BLaER1 (cell line): ENCODE measurements around the gene ULK4.
"Not testable (repeated sequence)": the region's sequence is repeated elsewhere in the genome, so short reads cannot be mapped to it uniquely, and the experiment has no call there.

ENCODE experiments used
- H3K27ac ChIP-seq: shearing (Covaris generic); formaldehyde crosslinking; 2 replicates; pipeline ENCODE4 v1.8.1; 2022
- H3K27me3 ChIP-seq: shearing (Covaris generic); formaldehyde crosslinking; 2 replicates; pipeline ENCODE4 v1.8.1; 2022
- H3K36me3 ChIP-seq: shearing (Covaris generic); formaldehyde crosslinking; 2 replicates; pipeline ENCODE4 v1.8.1; 2022
- H3K4me1 ChIP-seq: shearing (Covaris generic); formaldehyde crosslinking; 2 replicates; pipeline ENCODE4 v1.8.1; 2022
- H3K4me2 ChIP-seq: shearing (Covaris generic); formaldehyde crosslinking; 2 replicates; pipeline ENCODE4 v1.8.1; 2022
- H3K4me3 ChIP-seq: shearing (Covaris generic); formaldehyde crosslinking; 2 replicates; pipeline ENCODE4 v1.8.1; 2022
- H3K9ac ChIP-seq: shearing (Covaris generic); formaldehyde crosslinking; 2 replicates; pipeline ENCODE4 v1.8.1; 2022
- H3K9me3 ChIP-seq: shearing (Covaris generic); formaldehyde crosslinking; 2 replicates; pipeline ENCODE4 v1.8.1; 2022
- H4K20me1 ChIP-seq: shearing (Covaris generic); formaldehyde crosslinking; 2 replicates; pipeline ENCODE4 v1.8.1; 2022
- Cebpa-rat ChIP-seq: shearing (Covaris generic); IDR thresholded peaks from 2 replicates; pipeline ENCODE4 v1.8.1; 2022

Gene ULK4

DNA sequence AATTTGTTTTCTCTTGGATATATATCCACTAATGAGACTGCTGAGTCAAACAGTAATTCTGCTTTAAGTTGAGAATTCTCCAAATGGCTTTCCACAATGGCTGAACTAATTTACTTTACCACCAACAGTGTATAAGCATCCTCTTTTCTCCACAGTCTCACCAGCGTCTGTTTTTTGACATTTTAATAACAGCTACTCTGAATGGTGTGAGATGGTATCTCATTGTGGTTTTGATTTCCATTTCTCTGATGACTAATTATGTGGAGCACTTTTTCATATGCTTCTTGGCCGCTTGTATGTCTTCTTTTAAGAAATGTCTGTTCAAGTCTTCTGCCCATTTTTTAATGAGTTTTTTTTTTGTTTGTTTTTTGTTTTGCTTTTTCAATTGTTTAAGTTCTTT, 556.4 kb downstream of the ULK4 start:
- H3K4me1 ChIP-seq = no peaks in the 10 kb centered on the region
- H3K4me3 ChIP-seq = no peak overlapping the region
- no peak for TF ChIP-seq Cebpa-rat
- H3K27ac ChIP-seq = no peak overlapping the region
- H3K4me2 ChIP-seq = no peak overlapping the region
- H3K9ac ChIP-seq = no peak overlapping the region
- no peaks in the 10 kb centered on the region for H3K27me3 ChIP-seq
- no peaks in the 10 kb centered on the region for H4K20me1 ChIP-seq
- no peaks in the 10 kb centered on the region for H3K36me3 ChIP-seq
- peaks cover 5% of the 10 kb centered on the region; the same call in 1 of the 2 replicates for H3K9me3 ChIP-seq

DNA sequence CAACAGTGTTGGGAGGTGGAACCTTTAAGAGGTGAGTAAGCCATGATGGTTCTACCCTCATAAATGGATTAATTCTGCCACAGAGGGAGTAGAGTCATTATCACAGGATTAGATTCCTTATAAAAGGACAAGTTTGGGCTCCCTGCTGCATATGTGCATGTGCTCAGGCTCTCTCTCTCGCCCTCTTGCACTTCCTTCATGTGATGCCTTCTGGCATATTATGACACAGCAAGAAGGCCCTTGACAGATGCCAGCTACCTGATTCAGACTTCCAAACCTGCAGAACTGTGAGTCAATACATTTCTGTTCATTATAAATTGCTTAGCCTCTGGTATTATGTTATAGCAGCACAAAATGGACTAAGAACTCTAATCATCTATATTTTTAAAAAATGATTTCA, 557.3 kb downstream of the ULK4 start:
- H3K4me2 ChIP-seq = no peak overlapping the region
- no peaks in the 10 kb centered on the region for H3K36me3 ChIP-seq
- TF ChIP-seq Cebpa-rat = no peak
- H3K27me3 ChIP-seq = no peaks in the 10 kb centered on the region
- H3K9ac ChIP-seq = no peak overlapping the region
- no peak overlapping the region for H3K27ac ChIP-seq
- peaks cover 5% of the 10 kb centered on the region; the same call in 1 of the 2 replicates for H3K9me3 ChIP-seq
- no peaks in the 10 kb centered on the region for H4K20me1 ChIP-seq
- H3K4me3 ChIP-seq = no peak overlapping the region
- H3K4me1 ChIP-seq = no peaks in the 10 kb centered on the region

DNA sequence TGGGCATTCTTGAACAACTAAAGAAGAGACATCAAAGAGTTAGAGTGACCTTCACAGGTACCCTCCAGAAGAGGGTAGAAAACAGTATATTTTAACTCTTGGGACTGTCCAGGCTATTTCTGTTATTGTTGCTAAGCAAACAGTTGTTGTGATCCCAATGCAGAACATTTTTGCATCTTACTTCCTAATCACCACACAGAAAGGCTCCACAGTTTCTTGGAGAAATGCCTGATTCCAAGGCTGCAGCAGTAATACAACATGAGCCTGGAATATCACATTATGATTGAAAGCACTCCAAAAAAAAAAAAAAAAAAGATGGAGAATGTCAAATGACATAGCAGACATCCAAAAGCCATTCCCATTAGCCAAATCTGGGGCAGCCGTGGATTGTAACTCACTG, 567.0 kb downstream of the ULK4 start:
- Histone ChIP-seq H3K27me3 (no peaks in the 10 kb centered on the region), H4K20me1 (no peaks in the 10 kb centered on the region), H3K9me3 (no peaks in the 10 kb centered on the region), H3K4me3 (no peak overlapping the region), H3K36me3 (no peaks in the 10 kb centered on the region), H3K27ac (no peak overlapping the region), H3K4me2 (no peak overlapping the region), H3K9ac (no peak overlapping the region), H3K4me1 (no peaks in the 10 kb centered on the region)
- TF ChIP-seq Cebpa-rat = no peak

DNA sequence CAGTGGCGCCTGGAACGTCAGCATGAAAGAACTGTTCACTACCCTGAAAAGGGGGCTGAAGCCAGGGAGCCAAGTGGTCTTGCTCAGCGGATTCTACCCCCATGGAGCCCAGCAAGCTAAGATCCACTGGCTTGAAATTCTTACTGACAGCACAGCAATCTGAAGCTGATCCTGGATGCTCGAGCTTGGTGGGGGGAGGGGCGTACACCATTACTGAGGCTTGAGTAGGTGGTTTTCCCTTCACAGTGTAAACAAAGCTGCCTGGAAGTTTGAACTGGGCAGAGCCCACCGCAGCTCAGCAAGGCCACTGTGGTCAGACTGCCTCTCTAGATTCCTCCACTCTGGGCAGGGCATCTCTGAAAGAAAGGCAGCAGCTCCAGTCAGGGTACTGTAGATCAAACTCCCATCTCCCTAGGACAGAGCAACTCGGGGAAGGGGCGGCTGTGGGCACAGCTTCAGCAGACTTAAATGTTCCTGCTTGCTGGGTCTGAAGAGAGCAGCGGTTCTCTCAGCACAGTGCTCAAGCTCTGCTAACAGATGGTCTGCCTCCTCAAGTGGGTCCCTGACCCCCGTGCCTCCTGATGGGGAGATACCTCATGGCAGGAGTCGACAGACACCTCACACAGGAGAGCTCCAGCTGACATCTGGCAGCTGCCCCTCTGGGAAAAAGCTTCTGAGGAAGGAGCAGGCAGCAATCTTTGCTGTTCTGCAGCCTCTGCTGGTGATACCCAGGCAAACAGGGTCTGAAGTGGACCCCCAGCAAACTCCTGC, 591.0 kb downstream of the ULK4 start:
- not testable (repeated sequence) for H3K9ac ChIP-seq, H3K27me3 ChIP-seq, H4K20me1 ChIP-seq, H3K4me1 ChIP-seq, H3K27ac ChIP-seq, H3K9me3 ChIP-seq, H3K4me2 ChIP-seq, H3K4me3 ChIP-seq, H3K36me3 ChIP-seq

DNA sequence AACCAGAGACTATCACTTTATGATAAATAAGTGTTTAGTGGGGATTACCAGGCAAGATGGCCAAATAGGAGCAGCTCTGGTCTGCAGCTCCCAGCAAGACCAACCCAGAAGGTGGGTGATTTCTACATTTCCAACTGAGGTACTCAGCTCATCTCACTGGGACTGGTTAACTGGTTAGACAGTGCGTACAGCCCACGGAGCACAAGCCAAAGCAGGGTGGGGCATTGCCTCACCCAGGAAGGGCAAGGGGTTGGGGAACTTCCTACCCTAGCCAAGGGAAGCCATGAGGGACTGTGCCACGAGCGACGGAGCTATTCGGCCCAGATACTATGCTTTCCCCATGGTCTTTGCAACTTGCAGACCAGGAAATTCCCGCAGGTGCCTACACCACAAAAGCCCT, 591.6 kb downstream of the ULK4 start:
- Histone ChIP-seq H3K9ac (no peak overlapping the region), H3K27me3 (no peaks in the 10 kb centered on the region), H3K4me3 (no peak overlapping the region), H3K27ac (no peak overlapping the region), H4K20me1 (no peaks in the 10 kb centered on the region), H3K36me3 (no peaks in the 10 kb centered on the region), H3K9me3 (no peaks in the 10 kb centered on the region), H3K4me2 (no peak overlapping the region), H3K4me1 (no peaks in the 10 kb centered on the region)
- TF ChIP-seq Cebpa-rat = no peak

DNA sequence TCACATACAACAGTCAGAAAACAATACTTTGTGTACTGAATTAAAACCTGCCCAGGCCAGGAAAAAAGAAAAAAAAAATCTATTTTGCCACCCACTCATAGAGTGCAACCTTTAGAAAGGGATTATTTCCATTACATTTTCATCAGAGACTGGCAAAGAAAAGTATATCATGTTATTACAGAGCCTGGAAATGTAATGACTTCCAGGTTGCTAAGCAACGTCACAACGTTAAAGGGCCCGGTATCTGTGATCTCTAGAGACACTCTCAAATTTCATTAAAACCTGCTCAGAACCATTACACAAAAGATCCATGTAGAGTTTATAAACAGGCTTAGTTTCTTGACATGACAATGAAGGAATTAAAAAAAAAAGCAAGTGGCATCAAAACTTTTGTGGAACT, 592.1 kb downstream of the ULK4 start:
- Histone ChIP-seq H4K20me1 (no peaks in the 10 kb centered on the region), H3K4me2 (no peak overlapping the region), H3K27me3 (no peaks in the 10 kb centered on the region), H3K4me3 (no peak overlapping the region), H3K4me1 (no peaks in the 10 kb centered on the region), H3K9ac (no peak overlapping the region), H3K27ac (no peak overlapping the region), H3K9me3 (no peaks in the 10 kb centered on the region), H3K36me3 (no peaks in the 10 kb centered on the region)
- TF ChIP-seq Cebpa-rat = no peak

DNA sequence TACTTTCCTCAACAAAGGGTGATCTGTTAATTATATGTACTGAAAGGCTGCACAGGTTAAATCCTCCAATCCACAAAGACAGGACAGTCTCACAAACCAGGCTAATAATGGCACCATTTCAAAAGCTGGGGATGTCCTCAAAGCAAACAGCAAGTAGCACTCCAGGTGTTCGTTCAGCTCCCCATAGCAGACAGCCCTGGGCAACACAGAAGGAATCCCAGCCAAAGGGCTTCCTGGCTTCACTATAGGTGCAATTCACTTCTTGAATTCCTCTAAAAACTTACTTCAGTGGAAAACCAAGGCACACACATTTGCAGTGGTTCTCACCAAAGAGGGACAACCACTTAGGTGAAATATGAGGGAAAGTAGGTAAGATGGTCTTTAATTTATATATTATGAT, 595.9 kb downstream of the ULK4 start:
- no peak overlapping the region for H3K27ac ChIP-seq
- H3K4me1 ChIP-seq = no peaks in the 10 kb centered on the region
- no peaks in the 10 kb centered on the region for H4K20me1 ChIP-seq
- H3K27me3 ChIP-seq = no peaks in the 10 kb centered on the region
- TF ChIP-seq Cebpa-rat = no peak
- H3K9me3 ChIP-seq = no peaks in the 10 kb centered on the region
- H3K4me3 ChIP-seq = no peak overlapping the region
- H3K9ac ChIP-seq = no peak overlapping the region
- no peaks in the 10 kb centered on the region for H3K36me3 ChIP-seq
- H3K4me2 ChIP-seq = no peak overlapping the region

DNA sequence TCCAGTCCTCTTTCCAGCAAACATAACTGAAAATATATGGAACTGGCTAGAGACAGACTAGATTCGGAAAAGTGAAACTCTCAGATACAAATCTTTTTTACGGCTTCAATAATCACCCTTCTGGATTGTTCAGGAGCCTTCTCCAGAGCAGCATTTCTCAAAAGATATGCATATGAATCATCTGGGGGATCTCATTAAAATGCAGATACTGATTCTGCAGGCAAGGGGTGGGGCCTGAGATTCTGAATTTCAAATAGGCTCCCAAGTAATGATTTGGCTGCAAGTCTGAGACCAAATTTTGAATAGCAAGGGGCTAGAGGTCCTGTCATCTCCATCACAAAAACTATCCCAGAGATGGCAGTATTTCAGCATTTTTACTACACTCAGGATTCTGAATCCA, 597.2 kb downstream of the ULK4 start:
- no peak for TF ChIP-seq Cebpa-rat
- H3K4me1 ChIP-seq = no peaks in the 10 kb centered on the region
- H3K4me3 ChIP-seq = no peak overlapping the region
- H3K9ac ChIP-seq = no peak overlapping the region
- H3K27me3 ChIP-seq = no peaks in the 10 kb centered on the region
- no peak overlapping the region for H3K27ac ChIP-seq
- no peak overlapping the region for H3K4me2 ChIP-seq
- no peaks in the 10 kb centered on the region for H3K36me3 ChIP-seq
- no peaks in the 10 kb centered on the region for H4K20me1 ChIP-seq
- H3K9me3 ChIP-seq = no peaks in the 10 kb centered on the region

DNA sequence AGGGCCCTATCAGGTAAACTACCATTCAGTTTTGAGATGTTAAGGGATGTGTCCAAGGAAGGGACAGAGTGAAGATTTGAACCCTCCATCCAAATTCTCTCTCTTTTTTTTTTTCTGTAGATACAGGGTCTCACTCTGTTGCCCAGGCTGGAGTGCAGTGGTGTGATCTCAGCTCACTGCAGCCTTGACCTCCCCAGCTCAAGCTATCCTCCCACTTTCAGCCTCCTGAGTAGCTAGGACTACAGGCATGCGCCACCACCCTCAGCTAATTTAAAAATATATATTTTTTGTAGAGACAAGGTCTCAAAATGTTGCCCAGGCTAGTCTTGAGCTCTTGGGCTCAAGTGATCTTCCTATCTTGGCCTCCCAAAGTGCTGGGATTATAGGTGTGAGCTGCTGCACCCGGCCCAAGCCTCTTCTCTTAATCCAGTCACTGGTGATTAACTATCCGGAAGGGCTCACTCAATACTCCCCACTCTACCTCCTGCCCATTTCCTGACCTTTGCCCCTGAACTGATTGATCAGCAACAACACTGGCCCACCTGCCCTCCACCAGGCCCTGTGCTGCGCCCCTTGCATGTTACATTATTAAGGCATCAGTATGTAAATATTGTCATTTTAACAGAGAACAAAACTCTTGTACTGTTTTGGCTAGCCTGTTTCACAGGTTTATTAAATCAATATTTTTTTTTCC, 597.9 kb downstream of the ULK4 start:
- no peak overlapping the region for H3K4me3 ChIP-seq
- H3K9ac ChIP-seq = no peak overlapping the region
- H3K4me1 ChIP-seq = no peaks in the 10 kb centered on the region
- no peak overlapping the region for H3K4me2 ChIP-seq
- H3K36me3 ChIP-seq = no peaks in the 10 kb centered on the region
- TF ChIP-seq Cebpa-rat = no peak
- H3K27ac ChIP-seq = no peak overlapping the region
- no peaks in the 10 kb centered on the region for H3K9me3 ChIP-seq
- H4K20me1 ChIP-seq = no peaks in the 10 kb centered on the region
- no peaks in the 10 kb centered on the region for H3K27me3 ChIP-seq

DNA sequence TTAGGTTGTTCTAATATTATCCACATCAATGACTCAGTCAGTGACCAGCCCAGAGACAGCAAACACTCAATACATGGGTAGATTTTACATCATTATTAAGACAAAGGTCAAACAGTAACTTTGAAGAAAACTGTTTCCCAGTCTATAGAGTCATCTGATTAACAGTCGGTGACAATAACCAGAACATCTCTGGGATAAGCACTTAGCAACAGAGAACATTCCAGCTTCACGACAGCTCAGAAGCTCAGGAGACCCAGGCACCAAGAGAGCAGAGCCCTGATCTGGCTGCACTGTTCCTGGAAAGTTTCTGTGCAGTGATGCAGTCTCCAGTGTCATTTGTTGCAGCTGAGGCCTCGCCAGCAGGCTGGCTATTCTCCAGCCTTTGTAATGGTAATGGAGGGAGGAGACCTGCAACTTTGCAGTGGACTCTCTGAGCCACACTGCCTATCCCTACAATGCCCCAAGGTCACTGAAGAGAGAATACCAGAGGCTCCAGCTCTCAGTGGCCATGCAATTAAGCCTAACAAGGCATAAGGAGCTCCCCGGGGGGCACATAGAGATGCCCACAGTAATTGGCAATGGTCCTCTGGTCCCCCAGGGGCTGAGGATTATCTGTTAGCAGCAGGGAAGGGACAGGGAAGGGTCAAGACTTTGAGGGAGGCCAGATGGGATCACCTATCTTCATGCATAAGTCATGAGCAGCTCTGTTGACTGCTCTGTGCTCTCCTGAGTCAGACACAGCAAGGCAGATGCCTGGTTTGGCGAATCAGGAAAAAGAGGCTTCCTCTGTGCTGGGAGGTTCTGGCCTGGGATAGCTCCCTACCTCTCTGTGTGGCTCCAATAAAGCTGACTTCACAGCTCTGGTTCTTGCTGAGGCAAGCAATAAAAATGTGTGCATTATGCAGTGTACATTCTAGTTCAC, 599.0 kb downstream of the ULK4 start:
- H4K20me1 ChIP-seq = no peaks in the 10 kb centered on the region
- no peak overlapping the region for H3K9ac ChIP-seq
- no peak for TF ChIP-seq Cebpa-rat
- no peak overlapping the region for H3K4me3 ChIP-seq
- H3K27ac ChIP-seq = no peak overlapping the region
- H3K4me1 ChIP-seq = no peaks in the 10 kb centered on the region
- H3K9me3 ChIP-seq = no peaks in the 10 kb centered on the region
- H3K27me3 ChIP-seq = no peaks in the 10 kb centered on the region
- H3K36me3 ChIP-seq = no peaks in the 10 kb centered on the region
- H3K4me2 ChIP-seq = no peak overlapping the region
